ENCODE data around the gene KRTAP19-1. TPM values are rescaled to one million over a fixed set of nuclear protein-coding genes. Genes with fewer than 3 reads are reported as not detected.

KRTAP19-1 gene
- total RNA-seq (2022) (not detected in 2 replicates), Bru-seq, nascent RNA (not detected), BruChase-seq, experiment 1, labeled RNA remaining after a 2-hour chase (not detected), BruChase-seq, experiment 2, labeled RNA remaining after a 6-hour chase (not detected)
- long read RNA-seq: 0 reads

DNA sequence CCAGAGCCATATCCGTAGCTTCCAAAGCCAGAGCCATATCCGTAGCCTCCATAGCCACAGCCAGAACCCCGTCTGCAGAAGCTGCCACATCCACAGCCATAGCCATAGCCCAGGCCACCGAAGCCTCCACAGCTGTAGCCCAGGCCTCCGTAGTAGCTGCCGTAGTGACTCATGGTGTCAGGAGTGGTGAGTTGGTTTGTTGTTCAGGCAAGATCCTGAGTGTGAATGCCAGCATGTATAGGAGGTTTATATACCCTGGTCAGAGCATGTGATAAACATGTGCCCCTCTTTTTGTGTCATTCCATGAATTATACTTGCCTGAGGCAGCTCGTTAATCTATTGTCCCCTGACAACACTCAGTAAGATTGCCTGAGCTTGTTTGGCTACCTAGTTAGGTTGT is at the start of gene KRTAP19-1:
KRTAP19-1 (minus strand) TSS at position 223 of the 400 bp plus-strand sequence; CDS start at position 173, 50 bp downstream.
- H3K36me3 ChIP-seq (ENCODE audit: control insufficient read depth, insufficient read depth, low read length): no peaks in the 10 kb centered on the region
- no peaks in the 10 kb centered on the region for H3K36me3 Mint-ChIP-seq (ENCODE audit: insufficient read depth, unreplicated experiment)
- H3K4me3 ChIP-seq (ENCODE audit: low read depth, low read length): no peak within 1 kb of the TSS
- BruUV-seq (replicated peaks): no TSS peak
- H3K4me1 Mint-ChIP-seq (ENCODE audit: low read depth, unreplicated experiment): no peaks in the 10 kb centered on the region
- H3K4me3 Mint-ChIP-seq (ENCODE audit: unreplicated experiment): no peak within 1 kb of the TSS
- POLR2A ChIA-PET: no interaction called here
- no peaks in the 10 kb centered on the region for H3K9me3 ChIP-seq
- H3K27me3 ChIP-seq (replicated peaks; ENCODE audit: control insufficient read depth, insufficient read depth, low read length): no peaks in the 10 kb centered on the region
- CTCF ChIA-PET: no interaction called here
- no peak for TF ChIP-seq CTCF (IDR thresholded peaks at IDR 0.05; ENCODE audit: insufficient read depth in 1 of 2, low read depth in 1 of 2, low read length in 1 of 2, severe bottlenecking in 1 of 2, unreplicated experiment in 1 of 2)
- no peaks in the 10 kb centered on the region for H3K9me3 Mint-ChIP-seq (ENCODE audit: unreplicated experiment)
- H3K27me3 Mint-ChIP-seq (ENCODE audit: insufficient read depth, unreplicated experiment): peaks cover 9% of the 10 kb centered on the region
- intact Hi-C loops (cut with micrococcal nuclease; ENCODE audit: unreplicated experiment): no loop called here
- DNase-seq: no peak
- H3K4me1 ChIP-seq: no peaks in the 10 kb centered on the region
- no peak within 1 kb of the TSS for H3K27ac Mint-ChIP-seq (ENCODE audit: unreplicated experiment)

DNA sequence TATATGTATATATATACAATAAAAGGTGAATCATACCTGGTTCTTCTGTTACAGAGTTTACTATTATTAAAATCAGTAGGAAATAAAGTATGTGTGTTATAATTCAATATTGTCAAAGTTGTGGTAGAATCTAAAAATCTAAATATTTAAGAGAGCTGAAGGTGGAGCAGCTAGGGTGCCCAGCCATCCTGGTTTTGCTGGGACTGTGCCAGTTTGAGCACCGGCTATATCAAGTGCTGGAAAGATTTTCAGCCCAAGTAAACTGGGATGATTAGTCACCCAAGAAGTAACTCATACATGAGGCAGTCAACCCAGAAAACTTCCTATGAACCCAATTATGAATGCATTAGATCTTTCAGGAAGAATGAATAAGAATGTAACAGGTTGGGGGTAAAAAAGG is 38.7 kb upstream of the KRTAP19-1 start:
- Histone ChIP-seq H3K4me1 (no peaks in the 10 kb centered on the region), H3K27me3 (replicated peaks; ENCODE audit: control insufficient read depth, insufficient read depth, low read length) (no peaks in the 10 kb centered on the region), H3K36me3 (ENCODE audit: control insufficient read depth, insufficient read depth, low read length) (no peaks in the 10 kb centered on the region), H3K9me3 (no peaks in the 10 kb centered on the region), H3K4me3 (ENCODE audit: low read depth, low read length) (no peak overlapping the region)
- Mint-ChIP-seq H3K27ac (ENCODE audit: unreplicated experiment) (no peak overlapping the region), H3K27me3 (ENCODE audit: insufficient read depth, unreplicated experiment) (no peaks in the 10 kb centered on the region), H3K4me1 (ENCODE audit: low read depth, unreplicated experiment) (no peaks in the 10 kb centered on the region), H3K4me3 (ENCODE audit: unreplicated experiment) (no peak overlapping the region), H3K36me3 (ENCODE audit: insufficient read depth, unreplicated experiment) (no peaks in the 10 kb centered on the region), H3K9me3 (ENCODE audit: unreplicated experiment) (no peaks in the 10 kb centered on the region)
- ChIA-PET POLR2A (no interaction called here), CTCF (no interaction called here)
- TF ChIP-seq CTCF (IDR thresholded peaks at IDR 0.05; ENCODE audit: insufficient read depth in 1 of 2, low read depth in 1 of 2, low read length in 1 of 2, severe bottlenecking in 1 of 2, unreplicated experiment in 1 of 2): no peak
- DNase-seq: no peak
- no TSS peak for BruUV-seq (replicated peaks)
- intact Hi-C loops (cut with micrococcal nuclease; ENCODE audit: unreplicated experiment): no loop called here

GRCh38 chr21:30515681-30516080 is 35.5 kb upstream of the KRTAP19-1 start:
- DNase-seq: no peak
- BruUV-seq (replicated peaks): no TSS peak
- intact Hi-C loops (cut with micrococcal nuclease; ENCODE audit: unreplicated experiment): no loop called here
- Histone ChIP-seq H3K36me3 (ENCODE audit: control insufficient read depth, insufficient read depth, low read length) (no peaks in the 10 kb centered on the region), H3K4me3 (ENCODE audit: low read depth, low read length) (no peak overlapping the region), H3K27me3 (replicated peaks; ENCODE audit: control insufficient read depth, insufficient read depth, low read length) (no peaks in the 10 kb centered on the region), H3K9me3 (no peaks in the 10 kb centered on the region), H3K4me1 (no peaks in the 10 kb centered on the region)
- Mint-ChIP-seq H3K4me3 (ENCODE audit: unreplicated experiment) (no peak overlapping the region), H3K36me3 (ENCODE audit: insufficient read depth, unreplicated experiment) (no peaks in the 10 kb centered on the region), H3K27me3 (ENCODE audit: insufficient read depth, unreplicated experiment) (no peaks in the 10 kb centered on the region), H3K4me1 (ENCODE audit: low read depth, unreplicated experiment) (no peaks in the 10 kb centered on the region), H3K9me3 (ENCODE audit: unreplicated experiment) (no peaks in the 10 kb centered on the region), H3K27ac (ENCODE audit: unreplicated experiment) (no peak overlapping the region)
- ChIA-PET POLR2A (no interaction called here), CTCF (no interaction called here)
- TF ChIP-seq CTCF (IDR thresholded peaks at IDR 0.05; ENCODE audit: insufficient read depth in 1 of 2, low read depth in 1 of 2, low read length in 1 of 2, severe bottlenecking in 1 of 2, unreplicated experiment in 1 of 2): no peak
